KMS-11 (cell line): ENCODE measurements around the gene FOXRED2.
"Not testable (repeated sequence)": the region's sequence is repeated elsewhere in the genome, so short reads cannot be mapped to it uniquely, and the experiment has no call there.

ENCODE experiments used
- H2AFZ ChIP-seq: fragments of 200-600 bp; sonication (generic); 2 replicates; pipeline ENCODE4 v1.6.1; 2016; ENCODE audit warnings: antibody characterized with exemption, mixed run types, low read depth
- H3K27ac ChIP-seq: fragments of 200-600 bp; sonication (generic); 2 replicates; pipeline ENCODE4 v1.6.1; 2016; ENCODE audit warnings: mild to moderate bottlenecking, mixed run types
- H3K27me3 ChIP-seq: fragments of 200-600 bp; sonication (generic); 2 replicates; pipeline ENCODE4 v1.6.1; 2017; ENCODE audit warnings: mild to moderate bottlenecking, low read depth, mixed run types, moderate library complexity; ENCODE audit not compliant: insufficient read depth
- H3K36me3 ChIP-seq: fragments of 200-600 bp; sonication (generic); 2 replicates; pipeline ENCODE4 v1.6.1; 2017; ENCODE audit warnings: mild to moderate bottlenecking, mixed run types; ENCODE audit not compliant: insufficient read depth
- H3K4me1 ChIP-seq: fragments of 200-600 bp; sonication (generic); 2 replicates; pipeline ENCODE4 v1.6.1; 2016; ENCODE audit warnings: mild to moderate bottlenecking, low read depth, mixed run types; ENCODE audit not compliant: poor library complexity, severe bottlenecking
- H3K4me2 ChIP-seq: fragments of 200-600 bp; sonication (generic); 2 replicates; pipeline ENCODE4 v1.7.0; 2016; ENCODE audit warnings: mild to moderate bottlenecking, mixed run types
- H3K4me3 ChIP-seq: fragments of 200-600 bp; sonication (generic); IDR thresholded peaks from 2 replicates; pipeline ENCODE4 v1.6.1; 2017; ENCODE audit warnings: low read depth, low read length, mixed read lengths; ENCODE audit not compliant: insufficient read depth
- H3K79me2 ChIP-seq: fragments of 200-600 bp; sonication (generic); 2 replicates; pipeline ENCODE4 v1.6.1; 2016; ENCODE audit warnings: low read depth, mixed run types; ENCODE audit not compliant: insufficient read depth
- H3K9ac ChIP-seq: fragments of 200-600 bp; sonication (generic); 2 replicates; pipeline ENCODE4 v1.6.1; 2016; ENCODE audit warnings: mild to moderate bottlenecking, mixed run types
- H4K20me1 ChIP-seq: fragments of 200-600 bp; sonication (generic); 2 replicates; pipeline ENCODE4 v1.6.1; 2016; ENCODE audit warnings: mild to moderate bottlenecking, mixed run types; ENCODE audit not compliant: insufficient read depth
- CTCF ChIP-seq: fragments of 200-600 bp; sonication (generic); conservative IDR thresholded peaks from 2 replicates; pipeline ENCODE4 v1.6.1; 2017; ENCODE audit warnings: low read depth, mild to moderate bottlenecking, antibody characterized with exemption, low read length, moderate library complexity, mixed read lengths

Gene FOXRED2

GRCh38 chr22:36536717-36537116 is 29.9 kb upstream of the FOXRED2 start:
- Histone ChIP-seq H2AFZ (no peak overlapping the region), H3K27ac (no peak overlapping the region), H3K36me3 (no peaks in the 10 kb centered on the region), H3K4me1 (no peaks in the 10 kb centered on the region), H4K20me1 (no peaks in the 10 kb centered on the region), H3K79me2 (no peaks in the 10 kb centered on the region), H3K9ac (no peak overlapping the region), H3K27me3 (peaks cover 27% of the 10 kb centered on the region), H3K4me3 (no peak overlapping the region), H3K4me2 (no peak overlapping the region)
- no peak for TF ChIP-seq CTCF

- not testable (repeated sequence) for H3K4me3 ChIP-seq
These were observed 26.5 kb upstream of the FOXRED2 start for GRCh38 chr22:36533320-36533719.

GRCh38 chr22:36532466-36532865 is 25.6 kb upstream of the FOXRED2 start:
- no peak overlapping the region for H3K27ac ChIP-seq
- H3K27me3 ChIP-seq: peaks cover 8% of the 10 kb centered on the region
- no peak overlapping the region for H3K4me3 ChIP-seq
- H2AFZ ChIP-seq: no peak overlapping the region
- no peaks in the 10 kb centered on the region for H4K20me1 ChIP-seq
- H3K4me1 ChIP-seq: peaks cover 4% of the 10 kb centered on the region
- no peak overlapping the region for H3K9ac ChIP-seq
- no peak overlapping the region for H3K4me2 ChIP-seq
- H3K79me2 ChIP-seq: peaks cover 15% of the 10 kb centered on the region
- TF ChIP-seq CTCF: no peak
- H3K36me3 ChIP-seq: no peaks in the 10 kb centered on the region

More at GRCh38 chr22:36533320-36533719, 26.5 kb upstream of the FOXRED2 start:
- H3K36me3 ChIP-seq, H3K4me1 ChIP-seq, H4K20me1 ChIP-seq, H2AFZ ChIP-seq, H3K79me2 ChIP-seq, H3K27ac ChIP-seq, H3K4me2 ChIP-seq, H3K9ac ChIP-seq: not testable (repeated sequence)
- peaks cover 16% of the 10 kb centered on the region for H3K27me3 ChIP-seq

- peak within 1 kb of the TSS; percentile 90 for H3K9ac ChIP-seq
- peaks cover 13% of the 10 kb centered on the region for H3K36me3 ChIP-seq
- no peaks in the 10 kb centered on the region for H4K20me1 ChIP-seq
- H3K4me1 ChIP-seq: peaks cover 15% of the 10 kb centered on the region
- TF ChIP-seq CTCF: no peak; the same call in 1 of the 2 replicates
- peak within 1 kb of the TSS; percentile 93 for H2AFZ ChIP-seq
- H3K27ac ChIP-seq: peak within 1 kb of the TSS; percentile 78
- H3K79me2 ChIP-seq: peaks cover 38% of the 10 kb centered on the region
- H3K4me3 ChIP-seq: peak within 1 kb of the TSS; percentile 15
- no peaks in the 10 kb centered on the region for H3K27me3 ChIP-seq
- H3K4me2 ChIP-seq: peak within 1 kb of the TSS; percentile 52
These were observed 22.2 kb upstream of the FOXRED2 start, which contains the start of gene EIF3D for GRCh38 chr22:36528795-36529751. Gene EIF3D (minus strand): TSS chr22:36529166. CDS start chr22:36526121, 3,045 bp downstream.

GRCh38 chr22:36528341-36528740 is 21.5 kb upstream of the FOXRED2 start:
- H3K4me3 ChIP-seq: peak overlapping the region; percentile 15
- H4K20me1 ChIP-seq: no peaks in the 10 kb centered on the region
- H3K9ac ChIP-seq: peak overlapping the region; percentile 90
- H3K79me2 ChIP-seq: peaks cover 38% of the 10 kb centered on the region
- peak overlapping the region; percentile 78 for H3K27ac ChIP-seq
- peak overlapping the region; percentile 53; the same call in 1 of the 2 replicates for H2AFZ ChIP-seq
- no peaks in the 10 kb centered on the region for H3K27me3 ChIP-seq
- H3K4me2 ChIP-seq: peak overlapping the region; percentile 47
- H3K4me1 ChIP-seq: peaks cover 15% of the 10 kb centered on the region
- no peak for TF ChIP-seq CTCF
- H3K36me3 ChIP-seq: peaks cover 18% of the 10 kb centered on the region
